NB4 (cell line): Measurements from ENCODE around the gene SERPINB7.

Experiments
- CTCF ChIP-seq: IDR thresholded peaks from one replicate; pipeline ENCODE4 v1.5.1; 2012; ENCODE audit warnings: low read depth, low read length
- POLR2A ChIP-seq: IDR thresholded peaks from 2 replicates; pipeline ENCODE4 v1.6.1; 2011; ENCODE audit warnings: mild to moderate bottlenecking; ENCODE audit not compliant: insufficient read length; ENCODE audit errors: extremely low read depth

- TF ChIP-seq CTCF = no peak
- no peak for TF ChIP-seq POLR2A
Measured at GRCh38 chr18:63818212-63818611, 43.0 kb downstream of the SERPINB7 start.
